ENCODE measurements around the gene ELL2.

Gene ELL2

DNA sequence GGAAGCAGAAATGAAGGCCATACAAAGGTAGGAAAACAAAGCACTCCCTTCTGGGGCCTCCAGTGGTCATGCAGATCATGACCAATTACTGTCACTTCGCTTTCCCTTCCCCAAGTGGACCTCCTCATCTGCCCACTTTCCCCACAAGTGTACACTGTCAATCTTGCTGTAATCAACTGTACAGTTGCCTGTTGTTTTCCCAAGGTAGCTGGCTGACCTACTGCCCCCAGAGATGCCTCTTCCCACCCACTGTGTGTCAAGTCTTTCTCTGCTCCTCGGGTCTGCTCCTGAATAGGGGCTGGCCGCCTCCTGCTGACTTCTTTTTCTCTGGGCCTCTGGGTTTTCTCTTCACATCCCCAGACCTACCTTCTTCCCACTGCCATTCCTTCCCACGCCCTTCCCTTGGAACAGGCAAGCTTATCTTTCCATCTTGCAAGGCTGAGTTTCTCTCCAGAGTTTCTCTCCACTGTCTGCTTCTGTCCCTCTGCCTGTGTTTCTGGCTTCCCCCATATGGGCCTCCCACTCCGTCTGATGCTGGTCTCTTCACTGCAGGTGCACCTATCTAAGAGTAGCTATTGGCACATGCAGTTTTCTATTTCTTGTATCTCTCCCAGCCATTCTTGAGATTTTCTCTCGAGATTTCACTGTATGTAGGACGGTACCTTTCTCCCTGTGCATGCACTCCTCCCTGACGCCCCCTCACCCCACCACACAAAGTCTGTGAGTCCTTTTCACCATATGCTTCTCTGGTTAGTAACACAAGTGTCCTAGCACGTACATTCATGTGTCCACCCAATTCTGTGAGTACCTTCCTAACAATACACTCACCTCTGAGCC, 2.4 kb downstream of the ELL2 start:
- peak; percentile 49 for DNase-seq (ENCODE audit: low read depth)
- peak overlapping the region; percentile 77 for H3K4me3 ChIP-seq (ENCODE audit: control insufficient read depth, low read depth, low read length)
- TF ChIP-seq, protein P1, sequence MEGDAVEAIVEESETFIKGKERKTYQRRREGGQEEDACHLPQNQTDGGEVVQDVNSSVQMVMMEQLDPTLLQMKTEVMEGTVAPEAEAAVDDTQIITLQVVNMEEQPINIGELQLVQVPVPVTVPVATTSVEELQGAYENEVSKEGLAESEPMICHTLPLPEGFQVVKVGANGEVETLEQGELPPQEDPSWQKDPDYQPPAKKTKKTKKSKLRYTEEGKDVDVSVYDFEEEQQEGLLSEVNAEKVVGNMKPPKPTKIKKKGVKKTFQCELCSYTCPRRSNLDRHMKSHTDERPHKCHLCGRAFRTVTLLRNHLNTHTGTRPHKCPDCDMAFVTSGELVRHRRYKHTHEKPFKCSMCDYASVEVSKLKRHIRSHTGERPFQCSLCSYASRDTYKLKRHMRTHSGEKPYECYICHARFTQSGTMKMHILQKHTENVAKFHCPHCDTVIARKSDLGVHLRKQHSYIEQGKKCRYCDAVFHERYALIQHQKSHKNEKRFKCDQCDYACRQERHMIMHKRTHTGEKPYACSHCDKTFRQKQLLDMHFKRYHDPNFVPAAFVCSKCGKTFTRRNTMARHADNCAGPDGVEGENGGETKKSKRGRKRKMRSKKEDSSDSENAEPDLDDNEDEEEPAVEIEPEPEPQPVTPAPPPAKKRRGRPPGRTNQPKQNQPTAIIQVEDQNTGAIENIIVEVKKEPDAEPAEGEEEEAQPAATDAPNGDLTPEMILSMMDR (conservative IDR thresholded peaks at IDR 0.05; ENCODE audit: control insufficient read depth, insufficient read depth, low read depth, low read length), result no peak

DNA sequence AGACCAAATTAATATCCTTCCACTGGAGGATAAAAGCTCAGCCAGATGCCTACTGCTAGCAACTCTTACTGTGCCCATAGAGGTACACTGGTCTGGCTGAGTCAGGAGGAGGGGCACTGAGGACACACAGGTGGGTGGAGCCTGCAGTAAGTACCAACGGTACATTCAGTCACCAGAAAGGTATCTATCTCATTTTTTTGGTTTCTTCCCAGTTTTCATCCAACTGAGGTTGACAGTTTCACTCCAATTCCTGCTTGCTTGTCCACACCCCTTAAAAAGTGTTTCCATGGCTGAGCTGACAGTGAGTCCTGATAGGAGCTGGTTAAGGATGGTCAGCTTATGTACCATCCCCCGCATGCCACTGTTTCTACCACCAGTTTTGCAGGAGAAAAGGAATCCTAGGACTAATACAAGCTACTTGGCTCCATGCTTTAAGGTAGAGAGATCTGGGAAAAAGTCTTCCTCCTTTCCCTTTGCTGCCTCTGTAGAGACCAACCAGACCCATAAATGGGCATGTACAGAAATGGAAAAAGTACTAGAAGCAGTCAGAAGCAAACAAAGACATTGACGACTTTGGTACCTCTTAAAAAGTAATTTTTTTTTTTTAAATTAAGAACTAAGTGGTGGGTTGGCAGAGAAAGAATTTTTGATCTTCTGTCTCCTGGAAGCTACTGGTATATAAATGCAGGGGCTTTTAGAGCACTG, 3.2 kb downstream of the ELL2 start:
- peak; percentile 56 for DNase-seq (ENCODE audit: low read depth)
- peak overlapping the region; percentile 77 for H3K4me3 ChIP-seq (ENCODE audit: control insufficient read depth, low read depth, low read length)

DNA sequence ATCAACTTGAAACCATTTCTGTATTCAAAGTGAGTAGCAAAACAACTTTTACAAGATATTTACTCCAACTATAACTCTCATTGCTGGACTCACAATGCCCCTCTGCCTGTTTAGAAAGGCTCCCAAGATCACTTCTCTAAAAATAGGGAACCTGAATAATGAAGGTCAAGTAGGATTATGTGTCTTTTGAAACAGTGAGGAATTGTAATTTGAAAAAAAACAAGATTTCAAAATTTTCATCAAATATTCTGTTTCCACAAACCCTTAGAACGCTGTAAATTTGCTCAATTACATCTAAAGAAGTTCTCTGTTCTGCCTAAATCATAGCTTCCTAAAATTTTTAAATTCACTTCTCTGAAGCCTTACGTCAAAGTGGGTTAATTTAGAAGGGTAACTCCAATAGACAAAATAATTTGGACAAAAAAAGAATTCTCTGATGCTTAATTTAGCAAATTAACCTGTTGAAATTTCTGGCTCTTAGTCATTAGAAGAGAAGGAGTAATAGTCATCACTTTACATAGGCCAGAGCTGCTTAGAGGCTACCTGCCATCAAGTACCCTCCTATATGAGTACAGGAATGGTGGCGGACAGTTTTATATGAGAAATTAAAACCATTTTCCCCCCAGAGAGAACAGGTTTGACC, 4.0 kb downstream of the ELL2 start:
- TF ChIP-seq, protein P1 (conservative IDR thresholded peaks at IDR 0.05; ENCODE audit: control insufficient read depth, insufficient read depth, low read depth, low read length), result no peak
- no peak for DNase-seq (ENCODE audit: low read depth)
- H3K4me3 ChIP-seq (ENCODE audit: control insufficient read depth, low read depth, low read length), result no peak overlapping the region

More for the DNA sequence above, 3.2 kb downstream of the ELL2 start:
- TF ChIP-seq, protein P1 (conservative IDR thresholded peaks at IDR 0.05; ENCODE audit: control insufficient read depth, insufficient read depth, low read depth, low read length), result no peak

DNA sequence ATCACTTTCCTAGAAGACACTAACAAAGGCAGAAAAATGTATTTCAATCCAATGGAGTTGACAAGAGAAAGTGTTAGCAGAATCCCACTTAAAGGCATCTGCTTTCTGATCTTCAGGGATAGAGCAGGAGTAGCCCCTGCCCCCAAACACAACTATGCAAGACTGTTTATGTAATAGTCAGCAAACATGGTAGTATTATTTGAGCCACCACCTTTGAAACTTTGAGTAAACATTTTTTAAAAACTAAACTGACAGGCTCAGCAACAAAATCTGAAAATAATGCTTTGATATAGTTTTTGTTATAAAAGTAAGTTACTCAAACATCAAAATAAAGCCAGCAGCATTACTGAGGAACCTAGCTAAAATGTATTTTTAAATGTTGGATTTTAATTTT, 4.8 kb downstream of the ELL2 start:
- no peak overlapping the region for H3K4me3 ChIP-seq (ENCODE audit: control insufficient read depth, low read depth, low read length)
- TF ChIP-seq, protein P1 (conservative IDR thresholded peaks at IDR 0.05; ENCODE audit: control insufficient read depth, insufficient read depth, low read depth, low read length), result no peak
- DNase-seq (ENCODE audit: low read depth), result no peak

DNA sequence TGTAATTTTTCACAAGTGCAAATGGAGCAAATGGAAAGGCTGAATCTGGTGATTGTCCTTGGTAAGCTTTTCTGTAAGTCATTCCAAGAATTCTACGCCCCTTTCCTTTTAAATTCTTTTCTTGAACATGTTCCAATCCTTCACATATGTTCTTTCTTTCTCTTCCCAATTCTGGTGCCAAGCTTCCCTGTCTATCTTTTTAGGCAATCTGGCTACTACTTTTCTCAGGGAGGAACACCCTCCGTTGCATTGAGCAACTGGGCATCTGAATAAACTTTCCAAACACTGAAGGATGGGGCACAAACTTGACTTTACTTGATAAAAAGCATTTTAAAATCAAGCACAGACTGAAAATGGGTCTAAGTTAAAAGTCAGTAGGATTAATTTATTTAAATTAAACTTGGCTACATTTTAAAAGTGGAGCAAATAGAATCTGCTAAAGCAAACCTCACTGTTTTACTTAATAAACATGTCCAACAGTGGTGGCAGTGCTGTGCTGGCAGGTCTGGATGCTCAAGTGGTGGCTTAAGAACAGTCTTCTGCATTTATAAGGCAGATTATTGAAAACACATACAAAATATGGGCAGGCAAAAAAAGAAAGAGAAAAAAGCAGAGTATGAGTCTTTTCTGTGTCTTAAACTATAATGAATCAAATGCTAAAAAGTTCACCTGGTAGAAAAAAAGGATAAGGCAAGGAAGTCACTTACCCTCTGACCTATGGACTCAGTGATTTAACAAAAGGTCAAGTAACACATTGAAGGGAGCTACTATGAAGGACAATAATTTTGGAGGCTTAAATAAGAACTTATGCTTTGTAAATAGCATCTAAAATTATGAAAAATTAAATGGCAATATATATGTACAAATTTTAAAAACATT, 5.4 kb downstream of the ELL2 start:
- peak; percentile 57 for DNase-seq (ENCODE audit: low read depth)
- H3K4me3 ChIP-seq (ENCODE audit: control insufficient read depth, low read depth, low read length), result no peak overlapping the region
- TF ChIP-seq, protein P1 (conservative IDR thresholded peaks at IDR 0.05; ENCODE audit: control insufficient read depth, insufficient read depth, low read depth, low read length), result no peak

DNA sequence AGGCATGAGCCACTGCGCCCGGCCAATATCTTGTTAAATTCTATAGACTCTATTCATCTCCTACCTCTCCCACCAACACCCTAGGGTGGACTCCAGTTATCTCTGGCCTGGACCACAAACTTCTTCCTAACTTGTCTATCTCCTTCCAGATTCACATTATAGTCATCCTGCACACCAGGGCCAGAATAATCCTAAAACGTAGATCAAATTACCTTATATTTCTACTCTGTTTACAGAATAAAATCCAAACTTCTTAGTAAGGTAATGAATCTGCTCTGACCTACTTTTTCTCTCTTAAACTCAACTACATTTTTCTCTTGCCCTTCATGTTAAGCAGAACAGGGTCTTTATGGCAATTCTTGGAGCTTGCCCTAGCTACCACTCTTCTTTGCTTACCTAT, 6.9 kb downstream of the ELL2 start:
- no peak overlapping the region for H3K4me3 ChIP-seq (ENCODE audit: control insufficient read depth, low read depth, low read length)
- TF ChIP-seq, protein P1 (conservative IDR thresholded peaks at IDR 0.05; ENCODE audit: control insufficient read depth, insufficient read depth, low read depth, low read length), result no peak
- DNase-seq (ENCODE audit: low read depth), result no peak

All from fibroblast of mammary gland (primary cell).